Bone marrow (tissue), 2 donors: ENCODE data around the gene PSMB3.
A peak's percentile ranks its signal among the peaks of the same experiment; 100 is the strongest.
"Not testable (repeated sequence)": the region's sequence is repeated elsewhere in the genome, so short reads cannot be mapped to it uniquely, and the experiment has no call there.

Experiments used
- DNase-seq, 2 donors: peaks; one replicate each; lab custom pipeline; 2025; lab: John Stamatoyannopoulos, UW

Gene PSMB3

GRCh38 chr17:38716368-38717005 lies 36.1 kb upstream of the PSMB3 start:
- no peak for DNase-seq

GRCh38 chr17:38717139-38717745 lies 35.3 kb upstream of the PSMB3 start:
- DNase-seq: no peak

- no peak for DNase-seq
Observed at GRCh38 chr17:38719289-38719942, 33.1 kb upstream of the PSMB3 start.

- DNase-seq: no peak
Observed at GRCh38 chr17:38719943-38720641, 32.4 kb upstream of the PSMB3 start.

GRCh38 chr17:38720941-38721340 lies 31.6 kb upstream of the PSMB3 start:
- no peak for DNase-seq

- DNase-seq: no peak
Observed at GRCh38 chr17:38721802-38722201, 30.7 kb upstream of the PSMB3 start.

- no peak for DNase-seq
Observed at GRCh38 chr17:38724337-38724988, 28.1 kb upstream of the PSMB3 start.

- DNase-seq: no peak
Observed at GRCh38 chr17:38725066-38725465, 27.5 kb upstream of the PSMB3 start.

- not testable (repeated sequence) for DNase-seq
Observed at GRCh38 chr17:38726145-38726544, 26.4 kb upstream of the PSMB3 start.

- DNase-seq: no peak
Observed at GRCh38 chr17:38727736-38728135, 24.8 kb upstream of the PSMB3 start.

- DNase-seq: peak in 1 of 2 donors; percentile 10
Observed at GRCh38 chr17:38728290-38728831, 24.2 kb upstream of the PSMB3 start.

GRCh38 chr17:38729368-38729885 lies 23.1 kb upstream of the PSMB3 start:
- DNase-seq: no peak

- DNase-seq: peak; percentile 57 to 81
Observed at GRCh38 chr17:38729886-38730525, 22.5 kb upstream of the PSMB3 start, which contains the start of gene CISD3. Gene CISD3 (plus strand): TSS chr17:38730341. CDS start chr17:38730359, 18 bp downstream.

- no peak for DNase-seq
Observed at GRCh38 chr17:38730526-38731379, 21.8 kb upstream of the PSMB3 start.

GRCh38 chr17:38731526-38732294 lies 20.8 kb upstream of the PSMB3 start:
- no peak for DNase-seq

GRCh38 chr17:38732376-38733281 lies 19.9 kb upstream of the PSMB3 start:
- no peak for DNase-seq

- DNase-seq: no peak
Observed at GRCh38 chr17:38733282-38733981, 19.1 kb upstream of the PSMB3 start.
